Urinary bladder (tissue), 4 donors: ENCODE measurements around the gene PSMB4. TPM values are rescaled to one million over a fixed set of nuclear protein-coding genes. Genes with fewer than 3 reads are reported as not detected.
"Not testable (repeated sequence)": the region's sequence is repeated elsewhere in the genome, so short reads cannot be mapped to it uniquely, and the experiment has no call there.

Experiments used
- DNase-seq: peaks from one replicate; pipeline ENCODE4 v3.0.0-alpha.2; 2015; ENCODE audit errors: extremely low spot score
- H3K27ac ChIP-seq: one replicate; pipeline ENCODE4 v1.5.1; 2013; ENCODE audit warnings: low read depth, mild to moderate bottlenecking, moderate library complexity
- H3K36me3 ChIP-seq: one replicate; pipeline ENCODE4 v1.6.1; 2013; ENCODE audit warnings: mild to moderate bottlenecking, moderate library complexity; ENCODE audit not compliant: insufficient read depth
- H3K4me1 ChIP-seq: one replicate; pipeline ENCODE4 v1.6.1; 2013; ENCODE audit warnings: mild to moderate bottlenecking, moderate library complexity; ENCODE audit not compliant: insufficient read depth
- H3K4me3 ChIP-seq: one replicate; pipeline ENCODE4 v1.5.1; 2013; ENCODE audit warnings: low read depth, low read length
- WGBS: extraction: QIAGEN DNeasy Blood & Tissue Kit; methylation state at CpG from one replicate; pipeline ENCODE4 v1.1.7; 2013; 5-methylcytosine and 5-hydroxymethylcytosine counted together
- polyA plus RNA-seq: library from polyadenylated mRNA; stranded (reverse); fragments of 200-250 nt; gene quantifications from one replicate; pipeline ENCODE4 v1.2.3, GENCODE V29; 2013
- total RNA-seq: library from RNA; depleted of rRNA; stranded (reverse); fragments of >200 nt; gene quantifications from one replicate; pipeline ENCODE4 v1.2.3, GENCODE V29; 2014
- donor health status: healthy with polysubstance abuse.
- donor health status: healthy.

PSMB4 gene
- total and polyA plus RNA-seq, 2 donors = 217 to 323 TPM

DNA sequence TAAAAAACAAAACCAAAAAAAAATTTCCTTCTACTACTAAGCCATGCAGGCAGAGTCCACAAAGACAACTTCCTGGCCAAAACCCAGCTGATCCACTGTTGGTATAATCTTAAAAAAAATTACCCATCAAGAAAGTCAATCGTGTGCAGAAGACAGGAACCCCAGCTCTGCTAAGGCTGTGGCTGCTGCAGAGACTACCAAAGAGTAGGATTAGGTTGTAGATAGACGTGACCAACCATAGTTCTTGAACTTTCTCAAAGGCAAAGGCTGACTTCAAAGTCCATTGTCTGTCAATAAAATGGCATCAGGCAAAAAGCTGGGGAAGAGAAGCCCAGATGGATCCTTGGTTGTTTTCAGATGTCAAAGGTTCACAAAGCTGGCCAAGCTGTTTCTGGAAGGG is 3.4 kb downstream of the PSMB4 start:
- no peak for DNase-seq
- H3K4me3 ChIP-seq = no peak overlapping the region
- no peaks in the 10 kb centered on the region for H3K4me1 ChIP-seq
- H3K36me3 ChIP-seq = peaks cover 6% of the 10 kb centered on the region
- no peak overlapping the region for H3K27ac ChIP-seq
- 64% methylated on average over 2 of the region's 2 CpGs for WGBS

- no peak overlapping the region for H3K4me3 ChIP-seq
- no peaks in the 10 kb centered on the region for H3K4me1 ChIP-seq
- H3K27ac ChIP-seq = no peak overlapping the region
- DNase-seq = no peak
- WGBS = 86% methylated on average over 3 of the region's 3 CpGs
- peaks cover 6% of the 10 kb centered on the region for H3K36me3 ChIP-seq
These were observed 4.2 kb downstream of the PSMB4 start for GRCh38 chr1:151403612-151404011.

- Histone ChIP-seq H3K4me3 (no peak overlapping the region), H3K4me1 (no peaks in the 10 kb centered on the region), H3K27ac (no peak overlapping the region), H3K36me3 (peaks cover 10% of the 10 kb centered on the region)
- DNase-seq = no peak
- 87% methylated on average over 13 of the region's 13 CpGs for WGBS
These were observed 6.0 kb downstream of the PSMB4 start for GRCh38 chr1:151405187-151405951.

- WGBS = 81% methylated on average over 8 of the region's 8 CpGs
- peaks cover 11% of the 10 kb centered on the region for H3K36me3 ChIP-seq
- no peak for DNase-seq
- H3K4me3 ChIP-seq = no peak overlapping the region
- no peaks in the 10 kb centered on the region for H3K4me1 ChIP-seq
- no peak overlapping the region for H3K27ac ChIP-seq
These were observed 6.8 kb downstream of the PSMB4 start for GRCh38 chr1:151406176-151406575.

GRCh38 chr1:151407304-151407703 is 7.9 kb downstream of the PSMB4 start:
- Histone ChIP-seq H3K4me3 (no peak overlapping the region), H3K27ac (no peak overlapping the region), H3K4me1 (no peaks in the 10 kb centered on the region), H3K36me3 (peaks cover 11% of the 10 kb centered on the region)
- WGBS = 94% methylated on average over 3 of the region's 3 CpGs
- no peak for DNase-seq

DNA sequence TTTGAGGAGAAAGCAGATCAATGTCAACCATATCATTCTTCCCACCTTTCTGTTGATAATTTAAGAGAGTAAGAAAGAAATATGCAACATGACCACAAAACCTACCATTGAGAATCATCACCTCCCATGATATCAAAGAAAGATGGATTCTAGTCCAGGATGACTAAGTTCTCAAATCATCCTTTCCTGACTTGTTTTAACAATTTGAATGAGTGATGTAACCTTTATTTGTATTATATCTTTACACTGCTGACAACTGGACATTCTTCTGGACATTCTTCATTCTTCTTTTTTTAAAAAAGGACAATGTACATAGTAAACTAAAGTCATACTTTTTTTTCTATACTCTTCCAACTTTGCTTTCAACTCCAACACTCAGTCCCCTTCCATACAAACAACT is 9.5 kb downstream of the PSMB4 start:
- no peak for DNase-seq
- Histone ChIP-seq H3K27ac (no peak overlapping the region), H3K4me1 (no peaks in the 10 kb centered on the region), H3K36me3 (peaks cover 11% of the 10 kb centered on the region), H3K4me3 (no peak overlapping the region)

DNA sequence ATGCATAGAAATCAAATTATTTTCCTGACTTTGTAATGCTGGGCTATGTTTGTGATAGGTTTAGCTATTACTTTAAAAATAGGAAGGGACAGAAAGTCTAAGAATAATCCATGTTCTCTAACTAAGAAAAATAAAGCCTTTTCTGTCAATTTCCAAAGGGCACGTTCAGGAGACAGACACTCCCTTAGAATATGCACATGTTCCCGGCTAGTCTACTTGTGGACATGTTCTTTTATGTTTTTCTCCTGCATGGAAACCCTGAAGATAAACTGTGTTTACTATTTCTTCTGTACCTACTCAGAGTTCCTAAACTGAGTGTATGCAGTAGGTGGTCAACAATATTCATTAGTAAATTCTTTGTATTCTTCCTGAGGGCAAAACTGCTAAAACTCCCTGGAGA is 12.5 kb downstream of the PSMB4 start:
- H3K36me3 ChIP-seq = peaks cover 5% of the 10 kb centered on the region

GRCh38 chr1:151416231-151416630 is 16.9 kb downstream of the PSMB4 start:
- Histone ChIP-seq H3K4me3 (no peak overlapping the region), H3K36me3 (peaks cover 2% of the 10 kb centered on the region), H3K4me1 (no peaks in the 10 kb centered on the region), H3K27ac (no peak overlapping the region)
- 98% methylated on average over 4 of the region's 4 CpGs for whole genome bisulfite sequencing
- no peak for DNase-seq

More for the DNA sequence above, 12.5 kb downstream of the PSMB4 start:
- WGBS = 86% methylated on average over 2 of the region's 2 CpGs
- Histone ChIP-seq H3K27ac (no peak overlapping the region), H3K4me3 (no peak overlapping the region), H3K4me1 (no peaks in the 10 kb centered on the region)
- no peak for DNase-seq

- Histone ChIP-seq H3K4me3 (no peak overlapping the region), H3K27ac (no peak overlapping the region), H3K36me3 (peaks cover 8% of the 10 kb centered on the region), H3K4me1 (no peaks in the 10 kb centered on the region)
- WGBS = over 99% methylated on average over 3 of the region's 3 CpGs
- DNase-seq = no peak
These were observed 18.7 kb downstream of the PSMB4 start for GRCh38 chr1:151418081-151418480.

DNA sequence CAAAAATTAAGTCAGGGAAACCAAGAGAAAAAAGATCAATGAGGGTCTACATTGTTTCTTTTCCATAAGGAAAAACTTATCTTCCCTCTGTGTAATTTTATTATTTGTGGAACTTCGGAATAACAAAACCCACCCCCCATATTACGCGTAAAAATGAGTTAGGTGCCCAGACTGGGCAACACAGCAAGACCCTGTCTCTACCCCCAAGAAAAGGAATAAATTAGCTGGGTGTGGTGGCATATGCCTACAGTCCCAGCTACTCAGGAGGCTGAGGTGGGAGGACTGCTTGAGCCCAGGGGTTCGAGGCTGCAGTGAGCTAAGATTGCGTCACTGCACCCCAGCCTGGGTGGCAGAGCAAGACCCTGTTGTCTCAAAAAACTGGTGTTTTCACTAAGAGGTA is 20.4 kb downstream of the PSMB4 start:
- DNase-seq = no peak
- Histone ChIP-seq H3K4me3 (no peak overlapping the region), H3K36me3 (peaks cover 11% of the 10 kb centered on the region), H3K4me1 (no peaks in the 10 kb centered on the region), H3K27ac (no peak overlapping the region)
- 96% methylated on average over 5 of the region's 5 CpGs for WGBS

DNA sequence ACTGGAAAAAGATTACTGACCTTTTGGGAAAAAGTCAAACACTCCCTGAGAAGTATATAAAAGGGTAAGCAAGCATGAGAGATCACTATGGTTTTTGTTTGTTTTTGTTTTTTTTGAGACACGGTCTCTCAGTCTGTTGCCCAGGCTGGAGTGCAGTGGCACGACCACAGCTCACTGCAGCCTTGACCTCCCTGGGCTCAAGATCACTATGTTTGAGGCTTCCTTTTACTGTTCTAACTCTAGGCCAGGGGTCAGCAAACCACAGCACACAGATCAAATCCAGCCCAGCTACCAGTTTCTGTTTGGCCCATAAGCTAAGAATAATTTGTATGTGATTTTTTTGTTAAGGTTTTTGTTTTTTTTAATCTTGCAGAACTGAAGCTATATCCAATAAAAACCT is 25.7 kb downstream of the PSMB4 start:
- Histone ChIP-seq H3K27ac (no peak overlapping the region), H3K36me3 (peaks cover 23% of the 10 kb centered on the region), H3K4me1 (no peaks in the 10 kb centered on the region), H3K4me3 (no peak overlapping the region)
- 64% methylated on average over 2 of the region's 2 CpGs for WGBS
- DNase-seq = no peak

DNA sequence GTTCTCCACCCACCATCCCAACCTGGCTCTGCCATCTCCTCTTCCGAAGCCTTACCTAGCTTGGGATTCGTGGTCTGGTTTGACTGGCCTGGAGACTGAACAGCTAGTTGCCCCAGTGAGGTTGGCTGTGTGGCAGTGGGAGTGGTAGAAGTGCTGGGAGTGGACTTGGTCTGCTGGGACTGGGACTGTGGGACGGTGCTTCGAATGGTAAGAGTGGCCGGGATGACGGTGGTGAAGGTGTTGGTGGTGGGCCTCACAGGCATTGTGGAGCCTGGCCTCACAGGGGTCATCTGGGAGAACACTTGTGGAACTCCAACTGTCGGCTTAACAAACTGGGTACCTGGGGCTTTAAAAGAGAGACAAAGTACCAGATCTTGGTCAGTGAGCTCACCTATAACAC is 28.7 kb downstream of the PSMB4 start:
- Histone ChIP-seq H3K27ac (no peak overlapping the region), H3K4me1 (no peaks in the 10 kb centered on the region), H3K4me3 (no peak overlapping the region), H3K36me3 (peaks cover 14% of the 10 kb centered on the region)
- no peak for DNase-seq
- 96% methylated on average over 7 of the region's 7 CpGs for WGBS

- not testable (repeated sequence) for H3K4me1 ChIP-seq, DNase-seq, H3K36me3 ChIP-seq, H3K27ac ChIP-seq, H3K4me3 ChIP-seq
- WGBS = 92% methylated on average over 5 of the region's 5 CpGs
These were observed 34.5 kb downstream of the PSMB4 start for GRCh38 chr1:151433827-151434226.

GRCh38 chr1:151435174-151435573 is 35.8 kb downstream of the PSMB4 start:
- no peak for DNase-seq
- Histone ChIP-seq H3K4me3 (no peak overlapping the region), H3K4me1 (no peaks in the 10 kb centered on the region), H3K36me3 (peaks cover 1% of the 10 kb centered on the region), H3K27ac (no peak overlapping the region)
- 87% methylated on average over 3 of the region's 3 CpGs for WGBS

DNA sequence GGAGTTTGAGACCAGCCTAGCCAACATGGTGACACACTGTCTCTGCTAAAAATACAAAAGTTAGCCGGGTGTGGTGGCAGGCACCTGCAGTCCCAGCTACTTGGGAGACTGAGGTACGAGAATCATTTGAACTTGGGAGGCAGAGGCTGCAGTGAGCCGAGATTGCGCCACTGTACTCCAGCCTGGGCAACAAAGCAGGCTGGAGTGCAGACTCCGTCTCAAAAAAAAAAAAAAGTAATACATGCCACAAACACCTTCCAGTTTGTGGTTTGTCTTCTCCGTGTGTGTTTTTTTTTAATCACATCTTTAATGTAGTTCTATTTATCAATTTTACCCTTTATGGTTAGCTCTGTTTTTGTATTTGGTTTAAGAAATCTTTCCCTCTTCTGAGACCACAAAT is 37.6 kb downstream of the PSMB4 start:
- no peak overlapping the region for H3K27ac ChIP-seq
- H3K4me3 ChIP-seq = no peak overlapping the region
- WGBS = 88% methylated on average over 6 of the region's 6 CpGs
- peaks cover 1% of the 10 kb centered on the region for H3K36me3 ChIP-seq
- no peak for DNase-seq
- H3K4me1 ChIP-seq = no peaks in the 10 kb centered on the region
